ENCODE measurements around the gene SRPRB.

The SRPRB gene

GRCh38 chr3:133831966-133832801 lies 26.6 kb downstream of the SRPRB start:
- no peak for TF ChIP-seq CTCF (IDR thresholded peaks at IDR 0.05; ENCODE audit: low read length, missing control alignments)
- no peak for DNase-seq (ENCODE audit: low read depth)
- H3K4me3 ChIP-seq (replicated peaks; ENCODE audit: low read depth, low read length), result no peak overlapping the region

- TF ChIP-seq CTCF (IDR thresholded peaks at IDR 0.05; ENCODE audit: low read length, missing control alignments), result no peak
- no peak for DNase-seq (ENCODE audit: low read depth)
- H3K4me3 ChIP-seq (replicated peaks; ENCODE audit: low read depth, low read length), result no peak overlapping the region
These were observed 27.2 kb downstream of the SRPRB start for GRCh38 chr3:133832802-133833144.

DNA sequence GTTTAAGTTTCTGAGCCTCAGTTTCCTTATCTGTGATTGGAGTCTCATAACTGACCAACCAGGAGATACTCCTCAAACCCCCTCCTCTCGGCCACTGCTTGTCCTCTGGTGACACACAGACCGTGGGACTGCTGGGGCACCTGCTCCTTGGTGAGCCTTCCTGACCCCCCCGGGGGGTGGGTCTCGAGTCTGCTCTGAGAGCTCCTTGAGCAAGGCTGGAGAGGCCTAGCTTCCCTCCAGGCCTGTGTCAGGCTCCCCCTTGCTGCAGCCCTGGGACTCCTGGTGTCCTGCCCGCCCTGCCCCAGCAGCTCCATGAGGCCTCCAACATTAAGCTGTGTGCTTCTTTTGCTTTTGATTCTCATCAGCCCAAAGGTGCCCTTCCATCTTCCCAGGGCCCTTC lies 27.7 kb downstream of the SRPRB start:
- H3K4me3 ChIP-seq (replicated peaks; ENCODE audit: low read depth, low read length), result no peak overlapping the region
- no peak for DNase-seq (ENCODE audit: low read depth)
- TF ChIP-seq CTCF (IDR thresholded peaks at IDR 0.05; ENCODE audit: low read length, missing control alignments), result no peak

- H3K4me3 ChIP-seq (replicated peaks; ENCODE audit: low read depth, low read length), result no peak overlapping the region
- no peak for TF ChIP-seq CTCF (IDR thresholded peaks at IDR 0.05; ENCODE audit: low read length, missing control alignments)
- no peak for DNase-seq (ENCODE audit: low read depth)
These were observed 28.4 kb downstream of the SRPRB start for GRCh38 chr3:133833880-133834620.

DNA sequence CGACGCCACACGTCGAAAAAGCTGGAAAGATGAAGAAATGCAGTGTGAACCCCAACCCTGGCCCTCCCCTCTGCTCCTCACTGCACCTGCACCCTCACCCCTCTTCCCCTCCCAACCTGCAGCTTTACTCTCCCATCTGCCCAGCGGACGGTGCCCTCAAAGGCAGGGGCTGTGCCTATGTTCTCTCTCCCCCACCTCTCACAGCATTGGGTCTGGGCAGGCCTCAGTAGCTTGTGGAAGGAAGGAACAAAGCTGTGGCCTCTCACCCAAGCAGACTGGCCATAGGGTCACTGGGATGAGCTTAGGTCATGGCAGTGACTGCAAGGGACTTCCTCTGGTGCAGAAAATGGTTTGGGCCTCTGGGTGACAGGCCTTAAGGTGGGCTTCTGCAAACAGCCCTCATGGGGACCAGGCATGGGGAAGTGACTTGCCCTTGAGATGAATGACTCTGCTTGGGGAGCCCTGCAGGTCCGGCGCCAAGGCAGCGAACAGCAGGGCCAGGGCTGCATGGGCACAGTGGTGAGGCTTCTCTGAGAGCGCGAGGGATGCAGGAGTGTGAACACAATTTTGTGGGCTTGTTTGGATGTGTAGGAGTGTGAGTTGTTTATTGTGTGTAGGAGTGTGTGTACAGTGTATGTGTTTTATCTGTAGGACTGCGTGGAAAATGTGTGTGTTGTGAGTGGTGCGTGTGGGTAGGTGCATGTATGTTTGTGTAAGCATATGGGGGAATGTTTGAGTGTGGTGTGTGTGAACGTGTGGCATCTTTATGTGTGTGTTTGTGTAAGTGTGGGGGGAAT lies 29.2 kb downstream of the SRPRB start:
- no peak overlapping the region for H3K4me3 ChIP-seq (replicated peaks; ENCODE audit: low read depth, low read length)
- DNase-seq (ENCODE audit: low read depth), result no peak
- TF ChIP-seq CTCF (IDR thresholded peaks at IDR 0.05; ENCODE audit: low read length, missing control alignments), result no peak

- no peak for DNase-seq (ENCODE audit: low read depth)
- TF ChIP-seq CTCF (IDR thresholded peaks at IDR 0.05; ENCODE audit: low read length, missing control alignments), result no peak
- no peak overlapping the region for H3K4me3 ChIP-seq (replicated peaks; ENCODE audit: low read depth, low read length)
These were observed 29.8 kb downstream of the SRPRB start for GRCh38 chr3:133835418-133835743.

All from fibroblast of pulmonary artery (primary cell).